Testis (tissue), 3 donors: ENCODE data around the gene TUT7. TPM values are rescaled to one million over a fixed set of nuclear protein-coding genes. Genes with fewer than 3 reads are reported as not detected.

Source experiments
- DNase-seq: peaks from one replicate; pipeline ENCODE4 v3.0.0-alpha.2; 2019
- H3K27ac ChIP-seq, 2 donors: fragments of 200-600 bp; sonication (generic); one replicate each; pipeline ENCODE4 v1.5.1; 2019
- H3K27me3 ChIP-seq: fragments of 200-600 bp; sonication (generic); one replicate; pipeline ENCODE4 v1.5.1; 2019
- H3K36me3 ChIP-seq: fragments of 200-600 bp; sonication (generic); one replicate; pipeline ENCODE4 v1.5.1; 2017; ENCODE audit warnings: low read depth; ENCODE audit errors: missing control alignments
- H3K4me1 ChIP-seq: fragments of 200-600 bp; sonication (generic); one replicate; pipeline ENCODE4 v1.5.1; 2019
- H3K4me3 ChIP-seq, 2 donors: fragments of 200-600 bp; sonication (generic); one replicate each; pipeline ENCODE4 v1.5.1; 2017 to 2019
- H3K9me3 ChIP-seq: fragments of 200-600 bp; sonication (generic); one replicate; pipeline ENCODE4 v1.5.1; 2017
- CTCF ChIP-seq, 3 experiments: fragments of 450-650 bp in 2 of 3; fragments of 200-600 bp in 1 of 3; sonication (generic) in 1 of 3; IDR thresholded peaks; one replicate each; pipeline ENCODE4 v1.5.1; 2016 to 2019; ENCODE audit warnings: antibody characterized with exemption in 3 of 3, mild to moderate bottlenecking in 2 of 3, moderate library complexity in 1 of 3
- POLR2A ChIP-seq: fragments of 450-650 bp; IDR thresholded peaks from one replicate; pipeline ENCODE4 v1.6.1; 2017; ENCODE audit warnings: antibody characterized with exemption, mild to moderate bottlenecking, moderate library complexity
- WGBS, 2 donors: methylation state at CpG; one replicate each; pipeline ENCODE4 v1.1.5; 2018; 5-methylcytosine and 5-hydroxymethylcytosine counted together
- intact Hi-C: fragments of 100-400 bp; cut with DNase I; formaldehyde crosslinking; loops from one replicate; pipeline ENCODE4 v1.15.1; 2023; ENCODE audit warnings: low total_unique reads
- polyA plus RNA-seq: library from polyadenylated mRNA; stranded (reverse); fragments of 350-450 nt; fragmentation: Illumina TruSeq; extraction: RNeasy Lipid Tissue Mini Kit (QIAGEN cat#74804); gene quantifications from one replicate; pipeline ENCODE4 v1.2.3, GENCODE V29; 2014; ENCODE audit warnings: low read depth, low replicate concordance; ENCODE audit not compliant: insufficient read depth
- total RNA-seq, 2 donors: library from RNA; depleted of rRNA; stranded (reverse); fragments of >200 nt; gene quantifications; one replicate each; pipeline ENCODE4 v1.2.3, GENCODE V29; 2016

The TUT7 gene
- total and polyA plus RNA-seq, 3 donors from 2014 or later = 18.7 to 53.4 (median 40.0) TPM

- DNase-seq = no peak
Measured at GRCh38 chr9:86368871-86369521, 14.8 kb upstream of the TUT7 start.

GRCh38 chr9:86361176-86361575, 7.0 kb upstream of the TUT7 start:
- intact Hi-C loops = no loop called here
- 89% methylated on average over 3 of the region's 3 CpGs for WGBS, 2 donors
- no peak for DNase-seq
- no peak overlapping the region for H3K4me3 ChIP-seq
- H3K27me3 ChIP-seq = no peaks in the 10 kb centered on the region
- TF ChIP-seq CTCF (IDR thresholded peaks at IDR 0.05) (no peak), POLR2A (no peak)
- H3K9me3 ChIP-seq = no peaks in the 10 kb centered on the region
- H3K4me1 ChIP-seq = peaks cover 1% of the 10 kb centered on the region
- H3K27ac ChIP-seq = no peak overlapping the region
- H3K36me3 ChIP-seq = no peaks in the 10 kb centered on the region

More at GRCh38 chr9:86368871-86369521, 14.8 kb upstream of the TUT7 start:
- no peak overlapping the region for H3K4me3 ChIP-seq
- TF ChIP-seq POLR2A = no peak
- no peak for TF ChIP-seq CTCF (IDR thresholded peaks at IDR 0.05)
- H3K4me1 ChIP-seq = no peaks in the 10 kb centered on the region
- H3K9me3 ChIP-seq = no peaks in the 10 kb centered on the region
- 77 to 91% methylated on average over 3 of the region's 3 CpGs for WGBS, 2 donors
- H3K27me3 ChIP-seq = no peaks in the 10 kb centered on the region
- intact Hi-C loops = no loop called here
- no peaks in the 10 kb centered on the region for H3K36me3 ChIP-seq
- H3K27ac ChIP-seq = no peak overlapping the region

- no peak for DNase-seq
- Histone ChIP-seq H3K36me3 (no peaks in the 10 kb centered on the region), H3K9me3 (no peaks in the 10 kb centered on the region), H3K4me1 (peaks cover 7% of the 10 kb centered on the region), H3K27ac (no peak overlapping the region), H3K27me3 (no peaks in the 10 kb centered on the region), H3K4me3 (no peak overlapping the region)
- WGBS, 2 donors = 76 to 86% methylated on average over 3 of the region's 3 CpGs
- TF ChIP-seq POLR2A (no peak), CTCF (IDR thresholded peaks at IDR 0.05) (no peak)
- intact Hi-C loops = no loop called here
Measured at GRCh38 chr9:86359151-86359879, 5.1 kb upstream of the TUT7 start.

GRCh38 chr9:86356871-86357866, 3.0 kb upstream of the TUT7 start:
- Histone ChIP-seq H3K4me3 (no peak overlapping the region), H3K36me3 (no peaks in the 10 kb centered on the region), H3K27ac (no peak overlapping the region), H3K9me3 (no peaks in the 10 kb centered on the region), H3K27me3 (no peaks in the 10 kb centered on the region), H3K4me1 (peaks cover 18% of the 10 kb centered on the region)
- intact Hi-C loops = no loop called here
- no peak for DNase-seq
- TF ChIP-seq CTCF (IDR thresholded peaks at IDR 0.05) (no peak), POLR2A (no peak)
- WGBS, 2 donors = 53 to 60% methylated on average over 5 of the region's 5 CpGs
